Measurements from ENCODE around the gene RGL2.
A peak's percentile ranks its signal among the peaks of the same experiment; 100 is the strongest.
"Not testable (repeated sequence)": the region's sequence is repeated elsewhere in the genome, so short reads cannot be mapped to it uniquely, and the experiment has no call there.

RGL2 gene

DNA sequence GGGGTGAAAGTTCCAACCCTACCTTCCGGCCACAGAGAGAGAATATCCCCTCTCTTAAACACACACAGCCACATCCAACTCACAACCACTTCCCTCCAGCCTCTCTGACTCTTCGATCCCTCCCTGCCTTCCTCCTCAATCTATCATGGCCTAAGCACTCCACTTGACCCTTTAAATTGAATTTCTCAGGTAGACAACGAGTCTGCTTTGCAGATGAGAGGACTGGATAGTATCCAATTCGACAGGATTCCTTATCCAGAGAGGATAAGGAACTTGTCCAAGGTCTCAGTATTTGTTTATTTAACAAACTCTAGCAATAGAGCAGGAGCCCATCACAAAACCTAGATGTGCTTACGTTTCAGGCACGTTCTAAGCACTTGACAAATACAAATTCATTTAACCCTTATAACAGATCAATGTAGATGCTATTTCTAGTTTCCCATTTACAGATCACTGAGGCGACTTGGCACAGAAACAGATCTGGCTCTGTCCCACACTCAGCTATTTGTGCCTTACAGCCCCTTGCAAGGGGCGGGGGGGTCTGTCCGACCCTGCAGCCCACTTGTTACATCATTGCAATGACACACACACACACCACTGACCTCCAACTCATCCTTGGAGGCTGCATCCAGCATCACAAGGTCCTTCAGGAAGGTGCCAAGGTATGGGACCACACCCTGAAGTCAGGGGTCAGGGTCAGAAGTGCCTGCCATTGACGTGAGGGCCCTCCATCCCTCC lies 4.5 kb downstream of the RGL2 start:
- no peak for DNase-seq (ENCODE audit: low read depth in 1 of 2, low spot score in 1 of 2)

DNA sequence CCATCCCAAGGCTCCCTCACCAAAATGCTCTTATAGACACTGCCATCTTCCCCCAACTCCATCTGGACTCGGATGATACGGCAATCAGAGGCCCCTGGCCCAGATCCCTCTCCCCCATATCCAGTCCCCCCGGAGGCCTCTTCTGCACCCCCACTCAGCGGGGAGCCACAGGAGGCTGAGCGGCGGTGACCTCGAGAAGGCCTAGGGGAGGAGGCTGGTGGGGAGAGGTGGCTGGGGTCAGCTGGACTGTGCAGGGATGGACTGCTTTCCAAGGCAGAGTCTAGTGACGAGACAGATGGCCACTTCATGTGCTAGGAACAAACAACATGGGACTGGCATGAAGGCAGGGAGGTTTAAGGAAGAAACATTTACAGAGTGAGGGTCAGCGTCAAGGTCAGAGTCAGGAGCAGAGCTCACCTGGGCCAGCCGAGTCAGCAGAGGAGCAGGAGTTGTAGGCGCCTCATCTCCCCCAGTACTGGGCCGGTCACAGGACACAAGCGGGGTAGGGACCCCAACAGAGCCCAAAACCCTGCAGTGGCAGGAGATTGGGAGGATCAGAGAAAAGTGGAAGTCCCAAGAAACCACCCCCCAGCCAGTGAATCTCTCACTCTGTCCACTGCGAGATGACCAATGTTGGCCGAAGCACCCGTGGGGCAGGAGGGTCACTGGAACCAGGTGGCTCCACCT lies 5.6 kb downstream of the RGL2 start:
- no peak for DNase-seq (ENCODE audit: low read depth in 1 of 2, low spot score in 1 of 2)

DNA sequence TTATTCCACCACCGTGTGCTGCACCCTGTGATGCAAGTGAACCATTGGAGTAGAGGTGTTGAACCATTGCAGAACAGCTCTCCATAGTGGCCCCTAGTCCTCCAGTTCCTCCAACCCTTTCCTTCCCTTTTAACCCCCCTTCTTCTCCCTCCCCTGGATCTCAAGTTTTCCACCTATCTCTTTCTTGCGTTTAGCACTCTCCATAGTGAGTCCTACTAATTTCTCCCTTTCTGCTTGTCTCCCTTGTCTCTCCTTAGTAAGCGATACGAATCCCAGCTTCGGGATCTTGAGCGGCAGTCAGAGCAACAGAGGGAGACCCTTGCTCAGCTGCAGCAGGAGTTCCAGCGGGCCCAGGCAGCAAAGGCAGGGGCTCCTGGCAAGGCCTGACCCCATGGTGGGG lies 8.3 kb downstream of the RGL2 start:
- DNase-seq (ENCODE audit: low read depth in 1 of 2, low spot score in 1 of 2), result no peak

DNA sequence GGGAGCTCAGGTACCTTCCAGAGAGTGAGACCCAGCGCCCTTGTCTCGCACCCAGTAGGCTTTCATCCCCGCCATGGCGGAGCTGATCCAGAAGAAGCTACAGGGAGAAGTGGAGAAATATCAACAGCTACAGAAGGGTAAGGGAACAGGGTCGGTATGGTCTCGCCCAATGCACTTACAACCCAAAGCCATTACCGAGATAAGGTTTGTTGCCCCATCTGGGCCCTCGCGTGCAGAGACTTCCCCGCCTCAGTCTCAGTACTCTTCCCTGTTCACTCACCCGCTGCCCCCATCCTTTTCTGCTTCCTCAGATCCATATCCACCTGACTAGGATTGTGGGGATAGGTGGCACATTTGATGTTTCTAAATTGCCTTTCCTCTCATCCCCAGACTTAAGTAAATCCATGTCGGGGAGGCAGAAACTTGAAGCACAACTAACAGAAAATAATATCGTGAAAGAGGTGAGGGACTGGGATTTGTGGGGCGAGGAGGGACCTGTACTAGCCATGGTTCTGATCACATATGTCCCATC lies 8.9 kb downstream of the RGL2 start:
- DNase-seq (ENCODE audit: low read depth in 1 of 2, low spot score in 1 of 2), result no peak

DNA sequence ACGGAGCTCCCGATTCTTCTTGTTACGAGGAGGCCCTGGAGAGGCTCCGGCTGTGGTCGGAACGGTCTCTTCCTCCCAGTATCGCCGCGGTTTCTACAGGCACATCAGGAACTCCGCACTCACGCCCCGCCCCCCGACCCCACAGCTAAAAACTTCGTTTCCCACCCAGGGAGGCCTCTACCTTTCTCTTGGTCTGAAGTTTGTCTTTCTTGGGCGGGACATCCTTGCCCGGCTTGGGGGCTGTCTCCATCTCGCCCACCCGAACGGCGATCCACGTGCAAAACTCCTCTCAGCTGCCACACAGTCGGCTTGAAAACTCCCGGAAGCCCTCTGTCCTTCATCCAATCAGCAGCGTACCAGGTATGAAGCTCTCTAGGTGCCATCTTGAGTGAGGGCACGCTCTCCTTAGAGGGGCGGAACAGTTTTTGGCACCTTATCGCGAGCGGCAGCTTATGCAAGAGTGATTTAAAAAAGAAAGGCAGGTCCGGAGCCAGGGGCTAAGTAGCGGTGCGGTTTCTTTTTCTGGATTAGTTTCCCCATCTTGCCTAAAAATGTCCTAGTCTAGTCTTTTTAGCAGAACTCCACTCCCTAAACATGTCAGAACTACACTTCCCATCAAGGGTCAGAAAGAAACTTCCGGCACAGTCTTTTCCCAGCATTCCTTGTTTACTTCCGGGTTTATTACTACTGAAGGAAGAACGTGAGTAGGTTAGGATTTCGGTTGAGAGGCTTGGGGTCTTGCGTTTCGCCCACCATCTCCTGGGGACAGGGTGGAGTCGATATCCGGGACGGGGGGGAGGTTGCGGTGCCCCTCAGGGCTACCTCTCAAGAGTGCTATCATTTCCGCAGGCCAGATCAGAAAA lies 9.6 kb downstream of the RGL2 start, which contains the start of the genes PFDN6 and WDR46:
Gene PFDN6 (plus strand): TSS at position 681 of the 863 bp plus-strand sequence. CDS start 256 bp downstream, outside the sequence.
Gene WDR46 (minus strand): TSS at position 319 of the 863 bp plus-strand sequence. CDS start 69 bp downstream, at position 250.
- DNase-seq (ENCODE audit: low read depth in 1 of 2, low spot score in 1 of 2), result peak; percentile 55 to 63

DNA sequence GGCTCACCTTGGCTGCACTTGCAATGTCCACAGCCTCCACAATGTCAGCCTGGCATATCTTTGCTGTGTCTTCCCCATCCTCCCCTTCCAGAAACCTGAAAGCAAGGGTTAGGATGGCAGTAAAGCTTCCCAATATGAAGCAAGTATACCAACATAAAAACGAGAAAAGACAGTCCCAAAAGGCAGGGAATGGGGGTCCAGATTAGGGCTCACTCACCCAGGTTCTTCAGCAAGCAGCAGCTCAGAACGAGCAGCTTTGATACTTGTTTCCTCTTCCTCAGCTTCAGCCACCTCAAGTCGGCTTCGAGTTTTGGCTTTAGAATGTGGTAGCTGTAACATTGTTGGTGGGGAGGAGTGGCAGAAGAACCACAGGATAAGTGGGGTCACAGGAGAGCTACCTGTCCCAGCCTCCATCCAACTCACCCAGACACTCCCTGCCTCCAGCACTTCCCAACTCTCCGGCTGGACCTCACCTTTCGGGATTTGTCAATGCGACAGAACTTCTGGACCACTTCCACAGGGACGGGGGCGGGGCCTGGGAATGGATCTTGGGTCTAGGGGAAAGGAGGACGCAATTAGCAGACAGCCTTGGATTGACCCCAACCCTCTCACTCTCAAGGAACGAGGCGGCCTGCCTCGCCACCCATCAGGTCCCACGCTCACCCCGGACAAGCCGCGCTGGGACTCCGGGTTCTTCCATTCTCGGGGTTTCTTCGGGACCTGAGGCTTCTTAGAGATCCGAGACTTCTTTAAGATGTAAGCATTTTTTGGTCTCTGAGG lies 10.4 kb downstream of the RGL2 start:
- DNase-seq (ENCODE audit: low read depth in 1 of 2, low spot score in 1 of 2), result no peak

DNA sequence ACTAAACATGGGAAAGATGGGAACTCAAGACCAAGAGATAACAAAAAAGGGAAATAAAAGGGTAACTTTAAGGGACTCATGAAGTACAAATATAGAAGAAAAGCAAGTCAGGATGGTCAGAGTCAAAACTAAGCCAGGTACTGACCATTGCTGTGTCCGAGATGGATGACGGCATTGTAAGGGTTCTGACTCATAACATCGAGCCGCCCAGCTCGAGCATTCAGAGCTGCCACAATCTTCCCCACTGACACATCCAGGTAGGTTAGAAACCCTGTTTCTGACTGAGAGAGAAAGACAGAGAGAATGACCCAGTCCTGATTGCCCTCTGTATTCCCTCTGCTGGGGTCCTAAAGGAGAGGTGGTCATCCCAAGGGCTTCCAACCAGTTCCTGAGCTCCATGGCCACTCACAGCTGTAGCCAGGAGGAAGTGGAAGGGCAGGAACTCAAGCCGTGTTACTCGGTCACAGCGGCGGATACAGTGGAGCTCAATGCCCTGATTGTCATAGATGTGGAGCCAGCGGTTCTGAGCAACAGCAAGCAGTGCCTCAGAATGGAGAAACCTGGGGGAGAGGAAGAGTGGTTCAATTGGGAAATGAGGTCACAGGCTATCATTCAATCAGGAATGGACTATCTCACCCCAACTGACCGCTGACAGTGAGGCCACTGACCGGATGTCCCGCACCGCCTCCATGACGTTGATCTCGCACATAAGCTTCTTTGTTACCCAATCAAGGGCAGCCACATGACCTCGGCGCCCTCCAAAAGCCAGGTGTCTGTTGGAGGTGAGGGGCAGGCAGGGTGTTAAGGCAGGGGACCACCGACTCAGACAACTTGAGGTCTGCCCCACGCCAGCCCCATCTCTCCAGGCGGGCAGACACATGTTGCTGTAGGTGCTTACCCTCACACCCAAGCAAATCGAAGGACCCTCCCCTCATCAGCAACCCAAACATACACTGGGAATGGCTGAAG lies 11.5 kb downstream of the RGL2 start:
- DNase-seq (ENCODE audit: low read depth in 1 of 2, low spot score in 1 of 2), result no peak

DNA sequence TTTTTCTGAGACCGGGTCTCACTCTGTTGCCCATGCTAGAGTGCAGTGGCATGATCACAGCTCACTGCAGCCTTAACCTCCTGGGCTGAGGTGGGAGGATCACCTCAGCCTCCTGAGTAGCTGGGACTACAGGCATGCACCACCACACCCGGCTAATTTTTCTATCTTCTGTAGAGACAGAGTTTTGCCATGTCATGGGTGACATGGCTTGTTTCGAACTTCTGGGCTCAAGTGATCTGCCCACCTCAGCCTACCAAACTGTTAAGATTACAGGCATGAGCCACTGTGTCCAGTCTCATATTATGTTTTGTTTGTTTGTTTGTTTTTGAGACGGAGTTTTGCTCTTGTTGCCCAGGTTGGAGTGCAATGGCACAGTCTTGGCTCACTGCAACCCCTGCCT lies 13.5 kb downstream of the RGL2 start:
- not testable (repeated sequence) for DNase-seq (ENCODE audit: low read depth in 1 of 2, low spot score in 1 of 2)

DNA sequence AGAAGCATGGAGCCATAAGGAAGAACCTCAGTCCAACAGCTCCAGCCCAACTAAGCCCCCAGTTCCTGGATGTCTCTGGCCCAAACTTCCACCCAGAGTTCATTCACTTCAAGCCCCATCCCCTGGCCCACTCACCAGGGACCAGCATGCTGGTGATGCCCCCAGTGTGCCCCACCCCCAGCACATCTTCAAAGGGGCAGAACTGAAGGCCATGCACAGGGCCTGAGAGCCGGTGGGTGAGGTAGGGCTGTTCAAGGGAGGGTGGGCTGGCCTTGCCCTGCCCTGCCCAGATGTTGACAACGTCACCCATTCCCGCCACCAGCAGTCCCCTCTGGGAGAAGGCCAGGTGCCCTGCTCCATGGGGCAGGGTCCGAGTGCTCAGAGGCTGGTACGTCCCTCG lies 18.2 kb downstream of the RGL2 start:
- DNase-seq (ENCODE audit: low read depth in 1 of 2, low spot score in 1 of 2), result no peak

DNA sequence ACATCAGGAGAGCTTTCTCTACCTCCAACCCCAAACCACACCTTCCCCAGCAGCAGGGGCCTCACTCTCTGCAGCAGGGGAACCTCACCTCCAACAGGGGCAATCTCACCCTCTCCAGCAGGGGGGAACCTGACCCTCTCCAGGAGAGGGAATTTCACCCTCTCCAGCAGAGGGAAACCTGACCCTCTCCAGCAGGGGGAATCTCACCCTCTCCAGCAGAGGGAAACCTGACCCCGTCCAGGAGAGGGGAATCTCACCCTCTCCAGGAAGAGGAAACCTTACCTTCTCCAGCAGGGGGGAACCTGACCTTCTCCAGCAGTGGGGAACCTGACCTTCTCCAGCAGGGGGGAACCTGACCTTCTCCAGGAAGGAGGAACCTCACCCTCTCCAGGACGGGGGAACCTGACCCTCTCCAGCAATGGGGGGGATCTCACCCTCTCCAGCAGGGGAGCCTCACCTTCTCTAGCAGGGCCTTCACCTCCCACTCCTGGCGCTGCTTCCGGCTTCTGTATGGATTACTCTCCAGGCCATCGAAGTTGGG lies 18.7 kb downstream of the RGL2 start:
- no peak for DNase-seq (ENCODE audit: low read depth in 1 of 2, low spot score in 1 of 2)

DNA sequence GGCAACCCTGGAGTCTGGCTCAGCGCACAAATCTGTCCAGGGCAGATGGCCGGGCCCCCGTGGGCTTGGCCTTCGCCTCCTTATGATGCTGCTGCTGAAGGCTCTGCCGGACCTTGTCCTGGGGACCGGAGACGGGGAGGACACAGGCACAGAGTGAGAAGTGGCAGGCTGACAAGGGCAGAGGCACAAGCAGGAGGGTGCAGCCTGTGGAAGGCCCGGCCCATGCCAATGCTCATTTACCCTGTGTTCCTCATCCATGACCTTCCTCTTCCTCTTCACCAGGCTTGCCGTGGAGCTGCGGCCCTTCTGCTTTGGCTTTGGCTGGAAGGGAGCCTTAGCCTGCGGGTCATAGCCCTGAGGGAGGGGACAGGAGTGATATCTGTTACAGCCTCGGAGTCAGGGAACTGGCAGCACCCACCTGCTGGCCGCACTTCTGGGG lies 19.5 kb downstream of the RGL2 start:
- no peak for DNase-seq (ENCODE audit: low read depth in 1 of 2, low spot score in 1 of 2)

DNA sequence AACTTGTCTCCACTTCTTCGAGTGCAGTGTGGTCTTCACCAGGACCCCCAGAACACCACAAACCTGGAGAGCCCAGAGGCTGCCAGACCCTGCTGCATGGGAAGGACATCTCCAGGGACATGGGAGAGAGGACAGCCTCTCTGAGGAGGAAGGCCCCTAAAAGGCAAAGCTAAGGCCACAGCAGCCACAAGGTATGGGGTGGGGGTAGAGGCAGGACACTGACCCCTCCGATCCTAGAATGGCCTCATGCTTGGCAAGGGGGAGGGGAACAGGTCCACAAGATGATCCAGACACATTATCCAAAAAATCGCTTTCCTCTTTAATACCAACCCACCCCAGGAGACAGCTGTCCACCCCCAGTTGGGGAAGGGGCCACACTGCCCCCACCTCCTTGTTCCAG lies 19.9 kb downstream of the RGL2 start:
- DNase-seq (ENCODE audit: low read depth in 1 of 2, low spot score in 1 of 2), result no peak

DNA sequence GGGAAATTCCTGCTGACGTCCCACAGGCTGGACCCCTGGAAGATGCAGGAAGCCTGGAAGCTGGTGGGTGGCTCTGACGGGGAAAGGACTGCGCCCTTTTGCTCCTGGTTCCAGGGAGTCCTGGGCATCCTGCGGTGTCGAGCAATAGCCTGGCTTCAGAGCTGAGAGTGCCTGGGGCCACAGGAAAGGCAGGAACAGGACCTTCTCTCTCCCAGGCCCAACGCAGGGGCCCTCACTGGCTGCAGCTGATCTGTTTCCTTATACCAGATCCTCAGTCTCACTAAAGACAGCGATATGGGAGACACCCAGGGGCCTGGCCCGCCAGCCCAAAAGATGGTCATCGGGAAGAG lies 20.4 kb downstream of the RGL2 start:
- DNase-seq (ENCODE audit: low read depth in 1 of 2, low spot score in 1 of 2), result no peak

DNA sequence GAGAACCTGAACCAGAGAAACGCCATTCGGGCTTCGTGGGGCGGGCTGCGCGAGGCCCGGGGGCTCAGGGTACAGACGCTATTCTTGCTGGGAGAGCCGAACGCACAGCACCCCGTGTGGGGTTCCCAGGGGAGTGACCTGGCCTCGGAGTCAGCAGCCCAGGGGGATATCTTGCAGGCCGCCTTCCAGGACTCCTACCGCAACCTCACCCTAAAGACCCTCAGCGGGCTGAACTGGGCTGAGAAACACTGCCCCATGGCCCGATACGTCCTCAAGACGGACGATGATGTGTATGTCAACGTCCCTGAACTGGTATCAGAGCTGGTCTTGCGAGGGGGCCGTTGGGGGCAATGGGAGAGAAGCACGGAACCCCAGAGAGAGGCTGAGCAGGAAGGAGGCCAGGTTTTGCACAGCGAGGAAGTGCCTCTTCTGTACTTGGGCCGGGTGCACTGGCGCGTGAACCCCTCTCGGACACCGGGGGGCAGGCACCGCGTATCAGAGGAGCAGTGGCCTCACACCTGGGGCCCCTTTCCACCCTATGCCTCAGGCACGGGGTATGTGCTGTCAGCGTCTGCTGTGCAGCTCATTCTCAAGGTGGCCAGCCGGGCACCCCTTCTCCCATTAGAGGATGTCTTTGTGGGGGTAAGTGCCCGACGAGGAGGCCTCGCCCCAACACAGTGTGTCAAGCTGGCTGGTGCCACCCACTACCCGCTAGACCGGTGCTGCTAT lies 20.9 kb downstream of the RGL2 start:
- no peak for DNase-seq (ENCODE audit: low read depth in 1 of 2, low spot score in 1 of 2)

DNA sequence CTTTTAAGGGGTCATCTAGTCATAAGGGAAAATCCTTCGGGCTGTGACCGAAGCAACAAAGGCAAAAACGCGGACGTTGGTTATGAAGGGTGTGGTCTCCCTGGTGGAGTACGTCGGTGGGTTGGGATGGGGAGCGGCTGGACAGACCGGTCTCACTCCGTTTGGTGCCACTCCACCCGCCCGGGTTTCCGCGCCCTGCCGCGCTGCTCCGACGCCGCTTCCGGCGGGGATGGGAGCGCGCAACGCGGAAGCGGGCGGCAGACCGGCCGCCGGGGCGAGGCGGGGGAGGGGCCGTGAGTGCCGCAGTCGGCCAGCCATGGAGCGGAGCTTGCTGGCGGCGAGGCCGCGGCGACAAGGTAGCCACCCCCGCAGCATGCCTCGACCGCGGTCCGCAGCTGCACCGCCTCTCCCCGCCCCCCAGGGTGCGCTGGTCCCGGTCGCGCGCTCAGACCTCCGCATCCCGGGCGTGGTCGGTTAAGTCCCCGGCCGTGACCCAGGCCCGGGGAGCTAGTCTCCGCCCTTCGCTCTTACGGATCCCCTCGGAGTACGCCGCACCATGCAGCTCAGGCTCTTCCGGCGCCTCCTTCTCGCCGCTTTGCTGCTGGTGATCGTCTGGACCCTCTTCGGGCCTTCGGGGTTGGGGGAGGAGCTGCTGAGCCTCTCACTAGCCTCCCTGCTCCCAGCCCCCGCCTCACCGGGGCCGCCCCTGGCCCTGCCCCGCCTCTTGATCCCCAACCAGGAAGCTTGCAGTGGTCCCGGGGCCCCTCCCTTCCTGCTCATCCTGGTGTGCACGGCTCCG lies 21.7 kb downstream of the RGL2 start, which contains the start of gene B3GALT4:
Gene B3GALT4 (plus strand): TSS at position 260 of the 799 bp plus-strand sequence. CDS start 297 bp downstream, at position 557.
- peak; percentile 35 to 61 for DNase-seq (ENCODE audit: low read depth in 1 of 2, low spot score in 1 of 2)

DNA sequence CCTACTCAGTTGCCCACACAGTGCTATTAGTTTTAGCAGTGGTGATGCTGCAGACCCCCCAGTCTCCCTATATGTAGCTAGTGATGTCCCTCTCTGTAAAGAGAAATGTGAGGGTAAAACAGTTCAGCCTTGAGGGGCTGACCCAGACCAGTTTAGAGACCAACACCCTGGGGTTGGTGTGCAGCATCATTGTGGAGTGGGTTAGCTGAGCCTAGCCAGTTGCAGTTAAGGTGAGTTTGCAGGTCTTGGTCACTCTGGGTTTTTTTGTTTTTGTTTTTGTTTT lies 22.2 kb downstream of the RGL2 start:
- no peak for DNase-seq (ENCODE audit: low read depth in 1 of 2, low spot score in 1 of 2)

DNA sequence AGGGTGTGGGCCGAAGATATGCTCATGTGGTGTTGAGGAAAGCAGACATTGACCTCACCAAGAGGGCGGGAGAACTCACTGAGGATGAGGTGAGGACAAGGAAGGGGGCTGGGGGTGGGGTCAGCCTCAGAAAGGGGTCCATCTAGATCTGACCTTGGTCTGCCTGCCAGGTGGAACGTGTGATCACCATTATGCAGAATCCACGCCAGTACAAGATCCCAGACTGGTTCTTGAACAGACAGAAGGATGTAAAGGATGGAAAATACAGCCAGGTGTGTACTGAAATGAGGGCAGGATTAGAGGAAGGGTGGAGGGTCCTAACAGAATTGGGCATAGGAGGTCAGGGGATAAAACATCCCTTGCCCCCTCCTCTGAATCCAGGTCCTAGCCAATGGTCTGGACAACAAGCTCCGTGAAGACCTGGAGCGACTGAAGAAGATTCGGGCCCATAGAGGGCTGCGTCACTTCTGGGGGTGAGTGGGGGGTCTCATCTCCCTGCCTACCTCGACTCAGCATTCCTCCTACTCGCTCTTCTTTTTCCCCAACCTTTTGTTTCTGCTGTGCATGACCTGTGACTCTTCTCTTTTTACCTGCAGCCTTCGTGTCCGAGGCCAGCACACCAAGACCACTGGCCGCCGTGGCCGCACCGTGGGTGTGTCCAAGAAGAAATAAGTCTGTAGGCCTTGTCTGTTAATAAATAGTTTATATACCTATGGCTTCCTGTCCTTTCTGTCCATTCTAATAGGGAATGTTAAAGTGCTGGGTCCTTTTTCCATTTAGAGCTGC lies 22.8 kb downstream of the RGL2 start:
- not testable (repeated sequence) for DNase-seq (ENCODE audit: low read depth in 1 of 2, low spot score in 1 of 2)

All from activated T-helper 1 cell treated with anti-CD3 and anti-CD28 coated beads, Interleukin-2, amount 50 U/mL, for 16 hours (primary cell).